SH-SY5Y (cell line): Measurements from ENCODE around the gene NHS.

Experiments used
- GATA2 ChIP-seq: IDR thresholded peaks from 2 replicates; pipeline ENCODE4 v1.6.1; 2011; ENCODE audit warnings: mild to moderate bottlenecking, low read depth, low read length
- GATA3 ChIP-seq: IDR thresholded peaks from 2 replicates; pipeline ENCODE4 v1.6.1; 2011; ENCODE audit warnings: low read depth, mild to moderate bottlenecking, low read length, moderate library complexity

- TF ChIP-seq GATA2, result no peak
- TF ChIP-seq GATA3, result no peak
These were observed 46.2 kb upstream of the NHS start for GRCh38 chrX:17328837-17329236.
